ENCODE measurements around the gene ZDHHC1.

ZDHHC1 gene

GRCh38 chr16:67424261-67424615, 8.0 kb upstream of the ZDHHC1 start:
- no peak for DNase-seq (ENCODE audit: low spot score)
- in situ Hi-C loops (cut with MboI; ENCODE audit: low pct_unique_long_range_greater_than_20kb, low sequenced_read_pairs, unreplicated experiment) = no loop called here
- TF ChIP-seq, protein P1, sequence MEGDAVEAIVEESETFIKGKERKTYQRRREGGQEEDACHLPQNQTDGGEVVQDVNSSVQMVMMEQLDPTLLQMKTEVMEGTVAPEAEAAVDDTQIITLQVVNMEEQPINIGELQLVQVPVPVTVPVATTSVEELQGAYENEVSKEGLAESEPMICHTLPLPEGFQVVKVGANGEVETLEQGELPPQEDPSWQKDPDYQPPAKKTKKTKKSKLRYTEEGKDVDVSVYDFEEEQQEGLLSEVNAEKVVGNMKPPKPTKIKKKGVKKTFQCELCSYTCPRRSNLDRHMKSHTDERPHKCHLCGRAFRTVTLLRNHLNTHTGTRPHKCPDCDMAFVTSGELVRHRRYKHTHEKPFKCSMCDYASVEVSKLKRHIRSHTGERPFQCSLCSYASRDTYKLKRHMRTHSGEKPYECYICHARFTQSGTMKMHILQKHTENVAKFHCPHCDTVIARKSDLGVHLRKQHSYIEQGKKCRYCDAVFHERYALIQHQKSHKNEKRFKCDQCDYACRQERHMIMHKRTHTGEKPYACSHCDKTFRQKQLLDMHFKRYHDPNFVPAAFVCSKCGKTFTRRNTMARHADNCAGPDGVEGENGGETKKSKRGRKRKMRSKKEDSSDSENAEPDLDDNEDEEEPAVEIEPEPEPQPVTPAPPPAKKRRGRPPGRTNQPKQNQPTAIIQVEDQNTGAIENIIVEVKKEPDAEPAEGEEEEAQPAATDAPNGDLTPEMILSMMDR (IDR thresholded peaks at IDR 0.05; ENCODE audit: extremely low read depth, insufficient read depth, missing control alignments) = no peak

DNA sequence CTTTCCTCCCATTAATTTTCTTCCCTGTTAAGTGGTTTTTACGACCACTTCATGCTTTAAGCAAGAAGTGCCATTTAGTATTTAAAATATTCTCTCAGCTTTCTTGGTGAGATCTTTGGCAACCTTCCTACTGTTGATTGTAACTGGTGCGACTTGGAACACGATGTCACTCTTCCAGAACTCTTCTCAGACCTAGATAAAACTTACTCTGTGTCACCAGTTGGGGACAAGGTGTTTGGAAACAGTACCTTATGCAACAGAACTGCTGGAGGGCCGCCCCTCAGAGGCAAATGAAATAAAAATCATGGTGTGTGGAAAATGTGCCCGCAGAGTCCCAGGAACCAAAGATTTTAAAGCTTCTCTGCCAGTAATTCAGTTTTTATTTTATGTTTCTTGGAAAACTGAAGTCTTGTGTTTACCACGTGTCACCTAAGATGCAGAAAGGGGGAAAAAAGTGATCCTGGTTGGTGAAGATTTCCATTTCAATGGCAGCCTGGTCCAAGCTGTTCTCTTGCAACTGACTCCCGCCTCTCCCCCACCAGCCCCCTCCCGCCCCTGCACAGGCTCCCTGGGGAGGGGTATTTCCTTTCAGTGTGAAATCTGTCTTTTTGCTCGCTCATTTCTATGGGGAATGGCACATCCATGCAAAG, 7.5 kb upstream of the ZDHHC1 start:
- in situ Hi-C loops (cut with MboI; ENCODE audit: low pct_unique_long_range_greater_than_20kb, low sequenced_read_pairs, unreplicated experiment) = no loop called here
- TF ChIP-seq, protein P1 (IDR thresholded peaks at IDR 0.05; ENCODE audit: extremely low read depth, insufficient read depth, missing control alignments) = no peak
- DNase-seq (ENCODE audit: low spot score) = no peak

- no peak for DNase-seq (ENCODE audit: low spot score)
- TF ChIP-seq, protein P1 (IDR thresholded peaks at IDR 0.05; ENCODE audit: extremely low read depth, insufficient read depth, missing control alignments) = no peak
- in situ Hi-C loops (cut with MboI; ENCODE audit: low pct_unique_long_range_greater_than_20kb, low sequenced_read_pairs, unreplicated experiment) = no loop called here
These were observed 6.7 kb upstream of the ZDHHC1 start for GRCh38 chr16:67423015-67423414.

DNA sequence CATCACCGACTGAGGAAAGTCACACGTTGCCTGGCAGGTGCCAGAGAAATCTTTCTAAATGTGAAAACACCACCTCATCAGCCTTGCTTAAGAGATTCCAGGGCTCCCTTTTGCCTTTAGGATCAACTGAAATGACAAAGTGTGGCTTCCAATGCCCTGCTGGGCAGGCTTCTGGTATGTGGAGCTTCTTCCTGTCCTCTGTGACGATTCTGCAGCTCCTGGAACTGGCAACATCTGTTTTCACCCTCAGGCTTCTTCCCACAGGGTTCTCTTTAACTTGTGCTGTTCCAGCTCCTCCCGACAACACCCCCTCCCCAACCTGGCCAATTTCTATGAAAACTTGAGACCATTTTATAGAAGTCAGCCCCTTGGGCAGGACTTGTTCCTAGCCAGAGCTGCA, 4.8 kb upstream of the ZDHHC1 start:
- TF ChIP-seq, protein P1 (IDR thresholded peaks at IDR 0.05; ENCODE audit: extremely low read depth, insufficient read depth, missing control alignments) = no peak
- DNase-seq (ENCODE audit: low spot score) = no peak
- in situ Hi-C loops (cut with MboI; ENCODE audit: low pct_unique_long_range_greater_than_20kb, low sequenced_read_pairs, unreplicated experiment) = no loop called here

GRCh38 chr16:67419931-67420330, 3.7 kb upstream of the ZDHHC1 start:
- in situ Hi-C loops (cut with MboI; ENCODE audit: low pct_unique_long_range_greater_than_20kb, low sequenced_read_pairs, unreplicated experiment) = no loop called here
- TF ChIP-seq, protein P1 (IDR thresholded peaks at IDR 0.05; ENCODE audit: extremely low read depth, insufficient read depth, missing control alignments) = no peak
- no peak for DNase-seq (ENCODE audit: low spot score)

DNA sequence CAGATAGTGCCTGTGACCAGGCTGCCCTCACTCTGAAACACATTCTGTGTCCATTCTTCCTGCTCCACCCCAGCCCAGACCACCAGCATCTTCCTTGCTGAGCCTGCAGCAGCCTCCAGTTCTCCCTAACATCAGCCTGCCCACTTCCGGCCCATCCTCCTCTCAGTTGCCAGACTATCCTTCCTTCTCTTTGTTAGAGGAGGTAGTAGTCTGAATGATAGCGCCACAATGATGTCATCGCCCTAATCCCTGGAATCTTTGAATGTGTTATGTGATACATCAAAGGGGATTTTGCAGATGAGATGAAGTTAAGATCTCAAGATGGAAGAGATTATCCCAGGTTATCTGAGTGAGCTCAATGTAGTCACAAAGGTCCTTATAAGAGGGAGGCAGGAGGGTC, 3.2 kb upstream of the ZDHHC1 start:
- TF ChIP-seq, protein P1 (IDR thresholded peaks at IDR 0.05; ENCODE audit: extremely low read depth, insufficient read depth, missing control alignments) = no peak
- DNase-seq (ENCODE audit: low spot score) = no peak
- in situ Hi-C loops (cut with MboI; ENCODE audit: low pct_unique_long_range_greater_than_20kb, low sequenced_read_pairs, unreplicated experiment) = no loop called here
